SK-N-MC (cell line): ENCODE measurements around the gene TXLNB.

Source experiments
- EZH2 ChIP-seq: fragments of 200-600 bp; sonication (generic); IDR thresholded peaks from one replicate; pipeline ENCODE4 v1.6.1; 2017; ENCODE audit warnings: antibody characterized with exemption
- FOXP2 ChIP-seq: optimal IDR thresholded peaks from 2 replicates; pipeline ENCODE3; 2011; ENCODE audit warnings: mild to moderate bottlenecking, moderate library complexity; ENCODE audit not compliant: insufficient read depth; ENCODE audit errors: extremely low read length, control extremely low read depth
- POLR2AphosphoS5 ChIP-seq: IDR thresholded peaks from 2 replicates; pipeline ENCODE4 v1.6.1; 2012; ENCODE audit warnings: mild to moderate bottlenecking, low read depth, low read length, borderline replicate concordance

GRCh38 chr6:139291813-139292619 is at the start of gene TXLNB:
- TF ChIP-seq POLR2AphosphoS5 (no peak), EZH2 (no peak), FOXP2 (peak; percentile 22)
